GM21528 (cell line): ENCODE data around the gene GPRIN1.
A peak's percentile ranks its signal among the peaks of the same experiment; 100 is the strongest.

Experiments used
- ATAC-seq: cut with Tn5 transposase; IDR thresholded peaks from one replicate; pipeline ENCODE4 v1.9.1; 2021; ENCODE audit warnings: mild to moderate bottlenecking, moderate library complexity; ENCODE audit not compliant: unreplicated experiment, low FRiP score

The GPRIN1 gene

GRCh38 chr5:176625512-176625911 is 15.6 kb upstream of the GPRIN1 start:
- no peak for ATAC-seq

- ATAC-seq, result no peak
Measured at GRCh38 chr5:176624938-176625337, 15.0 kb upstream of the GPRIN1 start.

GRCh38 chr5:176624142-176624541 is 14.2 kb upstream of the GPRIN1 start:
- no peak for ATAC-seq

- ATAC-seq, result no peak
Measured at GRCh38 chr5:176621661-176622079, 11.7 kb upstream of the GPRIN1 start.

- ATAC-seq, result no peak
Measured at GRCh38 chr5:176620333-176620981, 10.5 kb upstream of the GPRIN1 start.

GRCh38 chr5:176619569-176620332 is 9.8 kb upstream of the GPRIN1 start:
- ATAC-seq, result no peak

GRCh38 chr5:176619203-176619568 is 9.2 kb upstream of the GPRIN1 start:
- no peak for ATAC-seq

- ATAC-seq, result no peak
Measured at GRCh38 chr5:176618783-176619182, 8.8 kb upstream of the GPRIN1 start.

GRCh38 chr5:176616511-176616910 is 6.6 kb upstream of the GPRIN1 start:
- ATAC-seq, result no peak

GRCh38 chr5:176614805-176615478 is 5.0 kb upstream of the GPRIN1 start:
- ATAC-seq, result no peak

- no peak for ATAC-seq
Measured at GRCh38 chr5:176612855-176613254, 2.9 kb upstream of the GPRIN1 start.

GRCh38 chr5:176612008-176612407 is 2.1 kb upstream of the GPRIN1 start:
- no peak for ATAC-seq

- ATAC-seq, result no peak
Measured at GRCh38 chr5:176611435-176611834, 1.5 kb upstream of the GPRIN1 start.

- peak; percentile 15 for ATAC-seq
Measured at GRCh38 chr5:176610435-176610773, 448 bp upstream of the GPRIN1 start.

- ATAC-seq, result peak; percentile 30
Measured at GRCh38 chr5:176608937-176609723, 826 bp downstream of the GPRIN1 start.

GRCh38 chr5:176608142-176608705 is 1.7 kb downstream of the GPRIN1 start:
- no peak for ATAC-seq

GRCh38 chr5:176606875-176607274 is 3.1 kb downstream of the GPRIN1 start:
- no peak for ATAC-seq

- ATAC-seq, result no peak
Measured at GRCh38 chr5:176606032-176606431, 3.9 kb downstream of the GPRIN1 start.

GRCh38 chr5:176603091-176603490 is 6.9 kb downstream of the GPRIN1 start:
- ATAC-seq, result no peak

GRCh38 chr5:176601901-176602482 is 8.0 kb downstream of the GPRIN1 start:
- no peak for ATAC-seq
